Stimulated activated CD4-positive, alpha-beta T cell treated with anti-CD3 and anti-CD28 coated beads, TNF-alpha, amount 100 ng/mL, for 1 hour (primary cell): ENCODE results near the gene PTP4A1.
"Not testable (repeated sequence)": the region's sequence is repeated elsewhere in the genome, so short reads cannot be mapped to it uniquely, and the experiment has no call there.

ENCODE experiments used
- DNase-seq, 3 donors: peaks; one replicate each; pipeline ENCODE4 v3.0.0-alpha.2; 2020; ENCODE audit warnings: low read depth in 3 of 3, low spot score in 1 of 3

PTP4A1 gene

DNA sequence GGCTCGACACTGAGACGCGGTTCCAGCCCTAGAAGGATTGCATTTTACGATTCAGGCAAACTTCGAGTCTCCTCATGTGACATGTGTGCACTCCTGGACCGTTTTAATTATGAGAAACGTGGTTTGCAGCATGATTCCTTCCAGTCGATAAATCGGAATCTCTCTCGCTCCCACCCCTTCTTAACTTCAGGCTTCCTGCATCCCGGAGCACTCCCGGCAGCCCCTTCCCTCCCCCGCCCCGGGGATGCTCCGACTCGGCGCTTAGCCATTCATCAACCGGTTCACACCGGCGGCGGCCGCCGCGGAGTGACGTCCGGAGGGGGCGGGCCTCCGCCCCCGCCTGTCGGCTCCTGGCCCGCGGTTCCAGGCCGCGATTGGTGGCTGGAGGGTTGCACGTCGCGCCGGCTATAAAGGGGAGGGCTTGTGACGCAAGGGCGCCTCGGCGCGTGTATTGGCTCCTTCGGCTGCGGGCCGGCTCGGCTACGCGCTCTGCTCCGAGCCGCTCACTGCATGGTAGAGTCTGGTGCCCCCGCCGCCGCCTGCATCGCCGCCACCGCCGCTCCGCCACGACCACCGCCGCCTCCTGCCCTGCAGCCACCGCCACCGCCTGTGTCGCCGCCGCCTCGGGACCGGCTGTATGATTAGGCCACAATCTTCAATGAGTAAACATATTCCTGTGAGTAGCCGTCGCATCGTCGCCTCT lies at the start of gene PTP4A1, which contains the start of gene LOC128125822:
PTP4A1 (plus strand) TSS at position 437 of the 703 bp plus-strand sequence. CDS start 4,401 bp downstream, outside the sequence.
LOC128125822 (plus strand) TSS at position 437 of the 703 bp plus-strand sequence.
- peak; percentile 88 to 93 (median 92) for DNase-seq

DNA sequence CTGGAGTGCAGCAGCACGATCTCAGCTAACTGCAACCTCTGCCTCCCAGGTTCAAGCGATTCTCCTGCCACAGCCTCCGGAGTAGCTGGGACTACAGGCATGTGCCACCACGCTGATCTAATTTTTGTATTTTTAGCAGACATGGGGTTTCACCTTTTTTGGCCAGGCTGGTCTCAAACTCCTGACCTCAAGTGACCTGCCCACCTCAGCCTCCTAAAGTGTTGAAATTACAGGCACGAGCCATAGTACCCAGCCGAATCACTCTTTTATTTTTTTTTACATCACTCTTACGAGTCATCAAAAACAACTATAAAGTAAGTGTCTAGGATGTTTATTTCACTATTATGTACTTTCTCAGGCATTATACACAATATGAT lies 49.4 kb upstream of the PTP4A1 start:
- not testable (repeated sequence) for DNase-seq

DNA sequence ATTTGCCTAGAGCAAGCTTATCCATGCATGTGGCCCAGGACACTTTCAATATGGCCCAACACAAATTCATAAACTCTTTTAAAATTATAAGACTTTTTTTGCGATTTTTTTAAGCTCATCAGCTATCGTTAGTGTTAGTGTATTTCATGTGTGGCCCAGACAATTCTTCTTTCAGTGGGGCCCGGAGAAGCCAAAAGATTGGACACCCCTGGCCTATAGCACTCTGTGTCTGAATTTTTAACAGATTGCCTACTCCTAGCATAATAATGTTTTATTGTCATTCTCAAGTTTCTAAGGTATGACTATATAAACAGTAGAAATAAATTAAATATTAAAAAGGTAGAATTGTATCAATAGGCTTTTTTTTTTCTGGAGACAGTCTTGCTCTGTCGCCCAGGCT lies 48.6 kb upstream of the PTP4A1 start:
- DNase-seq, result no peak

DNA sequence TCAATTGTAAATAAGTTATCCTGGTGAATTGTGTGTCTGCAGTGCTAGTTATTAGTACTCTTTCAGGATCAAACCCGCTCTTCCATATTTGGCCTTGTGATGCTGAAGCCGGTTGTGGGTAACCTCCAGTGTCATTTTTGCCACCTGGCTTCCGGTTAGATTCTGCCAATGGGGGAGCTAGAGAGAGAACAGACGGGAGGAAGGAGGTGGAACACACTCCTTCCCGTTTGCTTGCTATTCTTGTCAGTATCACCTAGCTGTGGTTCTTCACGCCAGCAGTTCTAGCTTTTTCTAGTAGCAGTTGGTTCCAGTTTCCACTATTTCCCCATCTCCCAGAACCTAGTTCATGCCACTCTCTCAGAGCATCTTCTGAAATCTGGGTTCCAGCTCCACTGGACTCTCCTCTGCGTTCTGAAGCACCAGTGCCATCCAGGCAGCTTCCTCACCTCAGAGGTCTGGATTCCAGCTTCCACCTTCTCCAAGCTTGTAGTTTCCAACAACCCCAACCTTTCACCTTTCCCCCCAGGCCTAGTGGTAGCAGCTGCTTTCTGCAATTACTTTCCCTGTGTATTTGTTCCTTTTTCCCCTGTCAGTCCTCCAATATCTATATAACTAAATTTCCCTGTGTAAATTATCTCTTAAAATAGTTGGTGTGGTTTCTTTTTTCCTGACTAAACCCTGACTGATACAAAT lies 46.9 kb upstream of the PTP4A1 start:
- no peak for DNase-seq

DNA sequence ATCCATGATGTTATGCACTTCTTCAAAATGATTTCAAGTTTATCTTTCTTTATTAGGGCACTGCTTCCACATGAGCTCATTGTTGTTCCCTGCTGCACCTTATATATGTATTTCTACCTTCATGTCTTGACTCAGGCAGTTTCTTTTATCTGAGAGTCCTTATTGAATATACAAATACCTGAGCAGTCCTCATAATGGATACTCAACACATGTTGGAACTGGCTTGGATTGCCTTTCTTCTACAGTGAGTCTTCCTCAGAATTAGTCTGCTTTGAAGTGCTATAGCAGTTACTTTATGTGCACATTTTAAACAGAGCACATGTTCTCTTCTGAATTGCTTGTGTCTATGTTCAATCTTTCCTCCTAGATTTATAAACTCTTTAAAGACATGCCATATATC lies 45.3 kb upstream of the PTP4A1 start:
- DNase-seq, result no peak

DNA sequence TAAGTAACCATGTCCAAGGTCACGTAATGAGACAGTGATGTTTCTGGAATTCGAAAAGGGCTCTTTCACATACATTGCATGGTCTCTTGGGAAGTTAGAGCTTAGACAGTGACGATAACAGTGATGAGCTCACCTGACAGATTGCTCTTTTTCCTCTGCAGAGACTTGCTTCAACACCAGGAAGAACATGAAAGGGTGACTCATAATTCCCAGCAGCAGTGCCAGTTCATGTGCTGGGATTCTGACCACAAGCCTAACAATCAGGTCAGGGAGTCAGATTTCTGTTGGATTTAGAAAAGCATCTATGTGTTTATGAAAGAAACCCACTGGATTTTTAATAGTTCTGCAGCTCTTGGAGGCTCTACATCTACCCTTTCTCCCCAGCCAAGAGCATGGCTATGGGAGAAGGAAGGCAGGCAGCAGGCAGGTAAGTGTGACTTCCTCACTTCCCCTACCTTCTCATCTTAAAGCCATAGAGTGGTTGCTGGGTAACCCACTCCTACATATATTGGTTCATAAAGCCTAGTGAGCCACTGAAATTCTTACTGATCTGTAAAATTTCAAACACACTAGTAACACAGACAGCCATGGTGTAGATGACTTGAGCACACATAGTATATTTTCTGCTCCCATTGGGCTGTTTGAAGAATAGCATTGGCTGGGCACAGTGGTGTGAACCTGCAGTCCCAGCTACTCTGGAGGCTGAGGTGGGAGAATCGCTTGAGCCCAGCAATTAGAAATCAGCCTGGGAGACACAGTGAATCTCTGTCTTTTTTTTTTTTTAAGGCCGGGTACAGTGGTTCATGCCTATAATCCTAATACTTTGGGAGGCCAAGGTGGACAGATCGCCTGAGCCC lies 44.4 kb upstream of the PTP4A1 start:
- no peak for DNase-seq

DNA sequence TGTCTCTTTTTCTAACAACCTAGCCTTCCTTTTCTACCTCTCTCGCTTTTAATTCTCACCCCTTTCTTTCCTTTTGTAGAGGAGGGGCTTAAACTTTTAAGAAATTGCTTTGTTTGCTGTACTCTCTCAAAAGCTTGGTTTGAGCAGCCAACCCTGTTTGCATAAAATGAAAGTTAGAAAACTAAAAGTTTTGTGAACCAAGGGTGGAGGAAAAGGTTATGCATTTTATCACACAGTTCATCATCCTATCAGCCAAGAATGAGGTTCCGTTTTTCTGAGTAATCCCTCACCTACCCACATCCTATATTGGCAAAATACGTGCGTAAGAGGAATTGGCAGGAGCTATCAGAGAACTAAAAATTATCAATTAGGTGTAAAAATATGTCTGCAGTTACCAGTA lies 42.8 kb upstream of the PTP4A1 start:
- no peak for DNase-seq

DNA sequence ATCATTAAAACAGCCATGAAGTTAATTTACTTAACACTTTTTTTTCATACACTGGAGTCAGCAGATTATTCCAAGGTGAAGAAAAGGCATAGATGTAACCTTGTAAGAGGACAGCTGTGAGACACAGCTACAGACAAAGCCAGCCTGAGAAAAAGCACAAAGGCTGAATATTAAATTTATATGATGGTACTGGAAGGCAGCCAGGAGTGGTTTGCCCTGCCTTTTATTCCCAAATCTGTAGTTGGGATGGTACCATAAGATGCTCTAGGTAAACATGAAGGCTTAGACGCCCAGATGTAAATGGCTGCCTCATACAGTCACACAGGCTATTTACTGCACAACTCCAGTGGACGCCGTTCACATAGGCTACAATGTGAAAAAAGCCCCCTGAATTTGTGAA lies 42.1 kb upstream of the PTP4A1 start:
- DNase-seq, result no peak

DNA sequence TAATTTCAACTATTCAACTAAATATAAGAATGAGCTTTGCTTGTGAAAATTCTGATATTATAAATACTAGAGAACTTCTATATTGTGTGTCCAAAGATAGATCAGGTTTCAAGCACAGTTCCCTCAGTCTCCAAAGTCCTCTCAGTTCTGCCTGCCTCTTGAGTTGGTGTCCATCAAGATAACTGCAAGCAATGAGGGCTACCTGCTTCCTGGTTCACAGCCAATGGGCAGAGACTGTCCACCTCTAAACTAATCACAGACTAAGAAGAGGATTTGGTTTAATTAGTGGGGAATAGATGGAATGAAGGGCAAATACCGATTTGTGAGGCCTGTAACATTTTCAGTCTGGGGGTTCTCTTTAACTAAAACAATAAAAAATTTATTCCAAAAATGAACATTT lies 41.3 kb upstream of the PTP4A1 start:
- DNase-seq, result no peak

DNA sequence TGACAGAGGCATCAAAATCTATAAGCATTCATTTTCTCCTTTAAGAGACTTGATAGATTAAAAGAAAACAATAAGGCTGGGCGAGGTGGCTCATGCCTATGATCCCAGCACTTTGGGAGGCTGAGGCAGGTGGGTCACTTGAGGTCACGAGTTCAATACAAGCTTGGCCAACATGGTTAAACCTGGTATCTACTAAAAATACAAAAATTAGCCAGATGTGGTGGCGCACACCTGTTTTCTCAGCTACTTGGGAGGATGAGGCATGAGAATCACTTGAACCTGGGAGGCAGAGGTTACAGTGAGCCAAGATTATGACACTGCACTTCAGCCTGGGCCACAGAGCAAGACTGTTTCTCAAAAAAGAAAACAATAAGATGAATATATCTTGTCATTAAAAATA lies 39.3 kb upstream of the PTP4A1 start:
- no peak for DNase-seq

DNA sequence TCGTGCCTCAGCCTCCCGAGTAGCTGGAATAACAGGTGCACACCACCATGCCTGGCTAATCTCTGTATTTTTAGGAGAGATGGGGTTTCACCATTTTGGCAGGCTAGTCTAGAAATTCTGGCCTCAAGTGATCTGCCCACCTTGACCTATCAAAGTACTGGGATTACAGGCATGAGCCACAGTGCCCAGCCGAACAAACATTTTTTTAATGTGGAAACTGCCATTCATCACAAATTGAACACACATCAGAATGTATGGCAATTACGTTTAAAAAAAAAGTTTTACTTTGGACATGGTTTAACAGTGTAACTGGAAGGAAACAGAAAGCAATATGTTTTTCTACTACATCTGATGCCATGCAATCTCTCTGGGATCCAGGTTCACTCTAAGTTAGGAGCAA lies 38.3 kb upstream of the PTP4A1 start:
- no peak for DNase-seq

DNA sequence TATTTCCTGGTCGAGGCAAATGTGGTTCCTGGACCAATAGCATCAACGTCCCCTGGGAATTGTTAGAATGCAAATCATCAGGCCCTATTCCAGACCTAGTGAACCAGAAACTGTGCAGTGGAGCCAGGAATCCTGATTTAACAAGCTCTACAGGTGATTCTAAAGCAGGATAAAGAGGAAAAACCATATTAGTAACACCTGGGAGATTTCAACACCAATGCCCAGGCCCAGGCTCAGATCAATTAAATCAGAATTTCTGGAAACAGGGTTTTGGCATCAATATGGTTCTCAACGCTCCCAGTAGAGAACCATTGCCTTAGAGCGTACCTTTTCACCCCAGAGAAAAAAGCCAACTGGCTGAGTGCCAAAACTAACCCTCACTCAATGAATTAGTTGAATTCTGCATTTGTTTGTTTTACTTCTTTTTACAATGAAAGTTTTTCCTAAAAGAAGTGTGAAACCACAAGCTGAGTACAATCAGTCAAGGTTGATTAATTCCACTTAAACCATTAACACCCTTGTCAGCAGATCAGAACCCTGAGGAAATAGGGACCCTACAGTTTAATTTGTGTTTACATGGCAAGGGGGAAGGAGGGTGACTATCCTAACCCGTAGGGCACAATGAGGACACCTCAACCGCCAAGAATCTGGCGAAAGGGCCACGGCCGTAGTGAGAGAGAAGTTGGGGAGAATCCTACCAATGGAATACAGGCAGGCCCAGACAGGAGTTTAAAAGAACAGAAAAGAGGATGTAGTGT lies 34.9 kb upstream of the PTP4A1 start:
- no peak for DNase-seq

DNA sequence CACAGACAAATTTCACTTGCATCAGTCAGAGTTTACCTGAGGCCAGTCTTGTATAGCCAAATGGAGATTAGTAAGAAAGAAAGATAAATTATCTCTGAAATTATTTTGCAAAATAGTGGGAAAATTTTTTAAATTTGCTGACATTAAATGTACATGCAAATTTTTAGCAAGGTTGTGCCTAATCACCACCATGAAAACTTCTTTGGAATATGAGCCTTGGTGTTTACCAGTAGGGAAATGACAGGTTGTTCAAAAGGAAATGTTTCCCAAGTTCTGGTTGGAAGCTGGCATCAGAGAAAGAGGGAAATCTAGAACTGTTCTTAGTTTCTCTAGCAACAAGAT lies 34.4 kb upstream of the PTP4A1 start:
- no peak for DNase-seq

DNA sequence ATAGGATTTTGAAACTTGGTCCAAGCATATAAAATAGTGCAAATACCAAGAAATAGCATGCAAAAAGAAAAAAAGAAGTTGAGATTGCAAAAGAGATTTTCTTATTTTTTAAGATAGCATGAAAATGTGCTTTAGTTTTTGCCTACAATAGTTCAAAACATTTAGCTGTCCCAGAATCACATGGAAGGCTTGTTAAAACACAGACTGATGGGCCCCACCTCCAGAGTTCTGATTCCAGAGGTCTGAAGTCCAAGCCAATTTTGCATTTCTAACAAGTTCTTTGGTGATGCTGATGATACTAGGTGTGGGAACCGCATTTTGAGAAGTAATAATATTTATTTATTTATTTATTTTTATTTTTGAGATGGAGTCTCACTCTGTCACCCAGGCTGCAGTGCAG lies 33.7 kb upstream of the PTP4A1 start:
- DNase-seq, result no peak

DNA sequence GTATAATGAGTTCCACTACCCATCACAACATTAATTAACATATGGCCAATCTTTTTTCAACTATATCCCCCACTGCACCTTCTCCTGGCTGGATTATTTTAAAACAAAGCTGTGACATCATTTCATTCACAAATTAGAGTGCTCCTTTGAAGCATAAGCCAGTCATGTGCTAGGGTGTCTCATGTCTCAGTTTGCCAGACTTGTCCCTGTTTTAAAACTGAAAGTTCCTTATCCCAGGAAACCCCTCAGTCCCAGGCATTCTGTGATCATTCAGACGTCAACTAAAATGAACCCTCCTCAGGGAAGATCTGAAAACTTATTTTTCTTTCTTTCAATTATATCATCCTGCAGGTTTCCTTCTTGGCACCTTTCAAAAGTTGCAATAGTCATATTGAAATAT lies 29.3 kb upstream of the PTP4A1 start:
- DNase-seq, result no peak

DNA sequence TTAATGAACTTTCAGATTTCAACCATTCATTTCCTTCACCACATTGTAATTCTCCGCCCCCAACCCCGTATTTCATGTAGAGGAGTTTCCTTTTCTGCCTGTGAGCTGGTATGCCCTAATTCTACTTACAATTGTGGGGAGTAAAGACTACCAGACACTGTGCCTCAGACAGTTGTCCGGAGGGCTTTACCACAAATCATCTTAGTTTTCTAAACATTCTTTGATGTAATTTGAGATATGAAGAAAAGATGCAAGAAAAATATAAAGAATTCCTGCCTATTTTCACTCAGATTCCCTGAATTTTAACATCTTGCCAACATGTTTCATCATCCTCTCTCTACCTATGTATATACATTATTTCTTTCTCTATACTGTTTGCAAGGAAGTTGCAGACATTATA lies 28.3 kb upstream of the PTP4A1 start:
- no peak for DNase-seq

DNA sequence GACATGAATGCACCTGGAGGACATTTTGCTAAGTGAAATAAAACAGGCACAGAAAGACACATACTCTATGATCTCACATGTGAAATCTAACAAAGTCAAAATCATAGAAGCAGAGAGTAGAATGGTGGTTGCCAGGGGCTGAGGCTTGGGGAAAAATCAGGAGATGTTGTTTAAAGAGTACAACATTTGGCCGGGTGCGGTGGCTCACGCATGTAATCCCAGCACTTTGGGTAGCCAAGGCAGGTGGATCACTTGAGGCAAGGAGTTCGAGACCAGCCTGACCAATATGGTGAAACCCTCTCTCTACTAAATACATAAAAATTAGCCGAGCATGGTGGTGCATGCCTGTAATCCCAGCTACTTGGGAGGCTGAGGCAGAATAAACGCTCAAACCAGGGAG lies 26.0 kb upstream of the PTP4A1 start:
- no peak for DNase-seq

DNA sequence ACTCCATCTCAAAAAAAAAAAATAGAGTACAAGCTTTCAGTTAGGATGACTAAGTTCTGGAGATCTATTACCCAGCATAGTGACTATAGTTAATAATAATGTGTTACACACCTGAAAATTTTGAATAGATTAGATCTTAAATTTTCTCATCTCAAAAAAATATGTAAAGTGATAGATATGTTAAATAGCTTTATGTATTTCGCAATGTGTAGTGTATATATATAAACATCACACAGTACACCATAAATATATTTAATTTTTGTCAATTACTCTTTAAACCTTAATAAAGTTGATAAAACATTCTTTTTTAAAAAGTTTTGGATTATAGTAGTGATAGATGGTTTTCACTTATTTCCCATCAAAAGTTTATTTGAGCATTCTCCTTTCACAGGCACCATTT lies 25.6 kb upstream of the PTP4A1 start:
- DNase-seq, result no peak

DNA sequence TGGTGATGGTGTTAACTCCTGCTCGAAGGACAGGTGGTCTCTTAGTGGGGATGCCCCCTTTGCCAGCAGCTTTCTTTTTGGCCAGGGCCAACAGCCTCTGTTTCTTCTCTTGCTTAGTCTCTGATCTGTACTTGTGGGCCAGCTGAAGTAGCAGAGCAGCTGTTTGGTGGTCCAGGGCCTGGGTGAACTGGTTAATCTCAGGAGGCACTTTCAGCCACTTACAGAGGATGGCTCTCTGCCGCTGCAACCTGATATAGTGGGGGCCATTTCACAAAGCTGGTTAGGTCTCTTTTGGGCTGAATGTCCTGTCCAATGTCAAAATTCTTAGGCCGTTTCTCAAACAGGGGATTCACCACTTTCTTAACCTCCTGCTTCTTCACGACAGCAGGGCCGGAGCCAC lies 23.2 kb upstream of the PTP4A1 start:
- no peak for DNase-seq

DNA sequence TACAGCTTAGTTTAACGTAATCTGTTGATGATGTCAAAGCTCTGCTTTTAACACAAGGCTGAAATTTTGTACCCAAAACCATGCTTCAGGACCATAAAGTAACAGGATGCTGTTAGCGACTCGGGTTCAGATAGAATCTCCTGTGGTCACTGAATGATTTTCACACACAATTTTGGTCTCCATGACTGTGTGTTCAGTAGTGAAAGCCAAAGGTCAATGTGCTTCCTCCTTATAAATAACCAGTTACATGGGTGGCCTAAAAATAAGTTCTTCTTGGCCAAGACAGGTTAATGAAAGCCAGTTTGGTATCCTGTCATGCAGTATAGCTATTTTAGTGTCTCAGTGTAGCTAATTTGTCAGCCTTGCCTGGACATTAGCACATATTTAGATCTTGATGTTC lies 19.1 kb upstream of the PTP4A1 start:
- DNase-seq, result no peak

DNA sequence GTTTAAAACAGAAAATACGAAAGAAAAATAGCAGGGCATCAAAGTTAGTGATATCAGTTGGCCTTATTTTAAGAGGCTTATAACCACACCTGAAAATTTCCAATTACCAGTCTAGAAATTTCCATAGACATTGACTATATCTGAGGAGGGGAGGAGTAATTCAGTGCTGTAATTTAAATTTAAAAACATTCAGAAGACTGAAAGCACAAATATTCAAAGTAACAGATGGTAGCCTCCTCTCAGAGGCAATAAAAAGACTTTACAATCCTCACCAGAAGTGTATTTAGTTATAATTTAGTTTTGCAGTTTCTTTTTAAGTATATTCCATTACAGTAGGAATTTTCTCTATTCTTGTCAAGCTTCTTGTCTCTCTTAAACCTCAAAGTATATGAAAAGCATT lies 18.4 kb upstream of the PTP4A1 start:
- no peak for DNase-seq
